ENCODE results near the gene KCTD13.

Gene KCTD13

DNA sequence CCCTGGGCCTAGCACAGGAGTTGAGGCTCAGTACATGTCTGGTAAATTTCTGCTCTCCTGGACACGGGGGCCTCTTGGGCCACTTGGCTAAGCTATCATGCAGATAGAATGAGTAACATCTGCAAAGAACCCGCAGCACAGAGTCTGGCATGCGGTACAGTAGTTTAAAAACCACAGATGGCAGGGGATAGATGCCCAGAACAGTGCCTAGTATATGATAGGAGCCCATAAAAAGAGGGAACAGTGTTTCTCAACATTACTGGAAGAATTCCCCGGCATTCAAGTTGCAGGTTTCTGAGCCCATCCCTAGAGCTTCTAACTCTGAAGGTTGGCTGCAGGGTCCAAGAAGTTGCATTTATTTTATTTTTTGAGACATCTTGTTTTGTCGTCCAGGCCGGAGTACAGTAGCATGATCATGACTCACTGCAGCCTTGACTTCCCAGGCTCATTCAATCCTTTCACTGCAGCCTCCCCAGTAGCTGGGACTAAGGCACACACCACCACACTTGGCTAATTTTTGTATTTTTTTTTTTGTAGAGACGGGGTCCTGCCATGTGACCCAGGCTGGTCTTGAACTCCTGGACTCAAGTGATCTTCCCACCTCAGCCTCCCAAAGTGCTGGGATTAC is 68.8 kb downstream of the KCTD13 start:
- Histone ChIP-seq H3K79me2 (ENCODE audit: insufficient read depth, low read length) (no peaks in the 10 kb centered on the region; the same call in 1 of the 2 replicates), H3K9me2 (replicated peaks; ENCODE audit: insufficient read depth, low read length) (no peaks in the 10 kb centered on the region), H3K27ac (ENCODE audit: low read depth, low read length) (no peak overlapping the region), H4K20me1 (ENCODE audit: low read depth, low read length) (no peaks in the 10 kb centered on the region), H2AFZ (ENCODE audit: low read depth, low read length, severe bottlenecking) (no peak overlapping the region), H3F3A (ENCODE audit: insufficient read depth) (no peaks in the 10 kb centered on the region), H3K9ac (ENCODE audit: low read length) (no peak overlapping the region), H3K4me2 (ENCODE audit: low read depth, low read length, poor library complexity, severe bottlenecking) (no peak overlapping the region), H3K9me3 (ENCODE audit: insufficient read depth, low read length) (no peaks in the 10 kb centered on the region), H3K36me3 (ENCODE audit: low read length) (no peaks in the 10 kb centered on the region), H3K27me3 (ENCODE audit: low read length) (no peaks in the 10 kb centered on the region), H3K4me3 (ENCODE audit: insufficient read depth, low read length, poor library complexity, severe bottlenecking) (no peak overlapping the region)
- no peak for TF ChIP-seq EZH2phosphoT487 (conservative IDR thresholded peaks at IDR 0.05; ENCODE audit: low read length)
- TF ChIP-seq, protein P1, sequence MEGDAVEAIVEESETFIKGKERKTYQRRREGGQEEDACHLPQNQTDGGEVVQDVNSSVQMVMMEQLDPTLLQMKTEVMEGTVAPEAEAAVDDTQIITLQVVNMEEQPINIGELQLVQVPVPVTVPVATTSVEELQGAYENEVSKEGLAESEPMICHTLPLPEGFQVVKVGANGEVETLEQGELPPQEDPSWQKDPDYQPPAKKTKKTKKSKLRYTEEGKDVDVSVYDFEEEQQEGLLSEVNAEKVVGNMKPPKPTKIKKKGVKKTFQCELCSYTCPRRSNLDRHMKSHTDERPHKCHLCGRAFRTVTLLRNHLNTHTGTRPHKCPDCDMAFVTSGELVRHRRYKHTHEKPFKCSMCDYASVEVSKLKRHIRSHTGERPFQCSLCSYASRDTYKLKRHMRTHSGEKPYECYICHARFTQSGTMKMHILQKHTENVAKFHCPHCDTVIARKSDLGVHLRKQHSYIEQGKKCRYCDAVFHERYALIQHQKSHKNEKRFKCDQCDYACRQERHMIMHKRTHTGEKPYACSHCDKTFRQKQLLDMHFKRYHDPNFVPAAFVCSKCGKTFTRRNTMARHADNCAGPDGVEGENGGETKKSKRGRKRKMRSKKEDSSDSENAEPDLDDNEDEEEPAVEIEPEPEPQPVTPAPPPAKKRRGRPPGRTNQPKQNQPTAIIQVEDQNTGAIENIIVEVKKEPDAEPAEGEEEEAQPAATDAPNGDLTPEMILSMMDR (IDR thresholded peaks at IDR 0.05; ENCODE audit: insufficient read depth, low read length, poor library complexity, severe bottlenecking): no peak

Measured in SU-DHL-6 (cell line).